Esophagus muscularis mucosa (tissue), 4 donors: ENCODE results near the gene MCRIP2.

Experiments
- CTCF ChIP-seq, 3 experiments: fragments of 200-600 bp in 2 of 3; fragments of 450-650 bp in 1 of 3; sonication (generic) in 2 of 3; IDR thresholded peaks; one replicate each; pipeline ENCODE4 v1.5.1; 2017 to 2019; ENCODE audit warnings: antibody characterized with exemption in 3 of 3, mild to moderate bottlenecking in 2 of 3, moderate library complexity in 1 of 3
- EP300 ChIP-seq: sonication (generic); formaldehyde crosslinking; IDR thresholded peaks from one replicate; pipeline ENCODE4 v1.6.1; 2017; ENCODE audit warnings: antibody characterized with exemption
- POLR2A ChIP-seq: fragments of 450-650 bp; IDR thresholded peaks from one replicate; pipeline ENCODE4 v1.6.1; 2017; ENCODE audit warnings: antibody characterized with exemption, moderate library complexity, mild to moderate bottlenecking, low read depth
- POLR2AphosphoS5 ChIP-seq, 2 donors: sonication (generic); formaldehyde crosslinking; IDR thresholded peaks; one replicate each; pipeline ENCODE4 v1.6.1; 2017; ENCODE audit warnings: antibody characterized with exemption in 2 of 2

DNA sequence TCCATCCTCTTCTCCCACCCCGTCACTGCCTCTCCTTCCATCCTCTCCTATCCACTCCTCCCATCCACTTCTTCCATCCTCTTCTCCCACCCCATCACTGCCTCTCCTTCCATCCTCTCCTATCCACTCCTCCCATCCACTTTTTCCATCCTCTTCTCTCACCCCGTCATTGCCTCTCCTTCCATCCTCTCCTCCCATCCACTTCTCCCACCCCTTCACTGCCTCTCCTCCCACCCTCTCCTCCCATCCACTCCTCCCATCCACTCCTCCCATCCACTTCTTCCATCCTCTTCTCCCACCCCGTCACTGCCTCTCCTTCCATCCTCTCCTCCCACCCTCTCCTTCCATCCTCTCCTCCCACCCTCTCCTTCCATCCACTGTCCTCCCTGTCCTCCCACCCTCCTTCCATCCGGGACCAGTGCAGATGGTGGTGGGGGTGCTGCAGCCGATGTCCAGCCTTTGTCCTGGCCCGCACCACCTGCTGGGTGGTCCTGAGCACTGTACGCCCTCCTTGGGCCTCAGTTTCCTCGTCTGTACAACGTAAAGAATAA, 9.7 kb upstream of the MCRIP2 start:
- TF ChIP-seq POLR2A (no peak), EP300 (no peak), CTCF (IDR thresholded peaks at IDR 0.05) (no peak), POLR2AphosphoS5 (IDR thresholded peaks at IDR 0.05) (no peak)
